ENCODE results near the gene NUP42. TPM values are rescaled to one million over a fixed set of nuclear protein-coding genes. Genes with fewer than 3 reads are reported as not detected.
"Not testable (repeated sequence)": the region's sequence is repeated elsewhere in the genome, so short reads cannot be mapped to it uniquely, and the experiment has no call there.

NUP42 gene
- total RNA-seq, 1 donor from 2014 or later: 50.6 TPM

GRCh38 chr7:23184709-23185359, 3.0 kb downstream of the NUP42 start:
- DNase-seq: no peak
- no peak overlapping the region for H3K27ac Mint-ChIP-seq
- intact Hi-C loops (cut with micrococcal nuclease): loop anchor here (5.0 kb wide), 5 partner anchors 363 to 1942 kb away; partner anchors contain the start of genes CDCA7L, CYCS, SP4 and TOMM7
- ChIA-PET POLR2A (no interaction called here), CTCF (no interaction called here)
- no peaks in the 10 kb centered on the region for H3K27me3 Mint-ChIP-seq
- peaks cover 52% of the 10 kb centered on the region for H3K36me3 Mint-ChIP-seq (ENCODE audit: low read depth)
- ATAC-seq (ENCODE audit: low read depth): no peak
- no peaks in the 10 kb centered on the region for H3K9me3 Mint-ChIP-seq
- no peak overlapping the region for H3K4me3 Mint-ChIP-seq
- peaks cover 28% of the 10 kb centered on the region for H3K4me1 Mint-ChIP-seq
- no peak for TF ChIP-seq CTCF (IDR thresholded peaks at IDR 0.05)

- H3K9me3 Mint-ChIP-seq: no peaks in the 10 kb centered on the region
- no peak for TF ChIP-seq CTCF (IDR thresholded peaks at IDR 0.05)
- DNase-seq (no peak), ATAC-seq (ENCODE audit: low read depth) (no peak)
- CTCF ChIA-PET: no interaction called here
- H3K4me1 Mint-ChIP-seq: peaks cover 25% of the 10 kb centered on the region
- H3K4me3 Mint-ChIP-seq: no peak overlapping the region
- intact Hi-C loops (cut with micrococcal nuclease): no loop called here
- peaks cover 59% of the 10 kb centered on the region for H3K36me3 Mint-ChIP-seq (ENCODE audit: low read depth)
- POLR2A ChIA-PET: no interaction called here
- no peak overlapping the region for H3K27ac Mint-ChIP-seq
- H3K27me3 Mint-ChIP-seq: no peaks in the 10 kb centered on the region
Measured at GRCh38 chr7:23185980-23186379, 4.1 kb downstream of the NUP42 start.

GRCh38 chr7:23191022-23191421, 9.2 kb downstream of the NUP42 start:
- ChIA-PET CTCF (no interaction called here), POLR2A (interaction anchor here (1.1 kb wide), 1 partner anchor 10 kb away, joined by 3 read pairs; no protein-coding TSS in a partner anchor)
- intact Hi-C loops (cut with micrococcal nuclease): no loop called here
- H3K4me3 Mint-ChIP-seq: no peak overlapping the region
- TF ChIP-seq CTCF (IDR thresholded peaks at IDR 0.05): no peak
- H3K27me3 Mint-ChIP-seq: no peaks in the 10 kb centered on the region
- H3K36me3 Mint-ChIP-seq (ENCODE audit: low read depth): peaks cover 63% of the 10 kb centered on the region
- peak overlapping the region; percentile 12 for H3K27ac Mint-ChIP-seq
- no peak for DNase-seq
- no peak for ATAC-seq (ENCODE audit: low read depth)
- H3K9me3 Mint-ChIP-seq: no peaks in the 10 kb centered on the region
- no peaks in the 10 kb centered on the region for H3K4me1 Mint-ChIP-seq

- not testable (repeated sequence) for H3K27ac Mint-ChIP-seq, H3K4me3 Mint-ChIP-seq
Measured at GRCh38 chr7:23193650-23194227, 11.9 kb downstream of the NUP42 start.

GRCh38 chr7:23196306-23196705, 14.5 kb downstream of the NUP42 start:
- Mint-ChIP-seq H3K4me3 (no peak overlapping the region), H3K27ac (no peak overlapping the region), H3K9me3 (no peaks in the 10 kb centered on the region), H3K27me3 (no peaks in the 10 kb centered on the region), H3K36me3 (ENCODE audit: low read depth) (peaks cover 57% of the 10 kb centered on the region), H3K4me1 (no peaks in the 10 kb centered on the region)
- ATAC-seq (ENCODE audit: low read depth): no peak
- no peak for TF ChIP-seq CTCF (IDR thresholded peaks at IDR 0.05)
- ChIA-PET POLR2A (no interaction called here), CTCF (no interaction called here)
- intact Hi-C loops (cut with micrococcal nuclease): no loop called here
- DNase-seq: no peak

More at GRCh38 chr7:23193650-23194227, 11.9 kb downstream of the NUP42 start:
- ATAC-seq (ENCODE audit: low read depth); H3K27me3 Mint-ChIP-seq; intact Hi-C loops (cut with micrococcal nuclease); CTCF ChIA-PET; DNase-seq; H3K9me3 Mint-ChIP-seq; H3K4me1 Mint-ChIP-seq: not testable (repeated sequence)
- peaks cover 53% of the 10 kb centered on the region for H3K36me3 Mint-ChIP-seq (ENCODE audit: low read depth)
- POLR2A ChIA-PET: interaction anchor here (0.6 kb wide), 1 partner anchor 94 kb away, joined by 4 read pairs; no protein-coding TSS in a partner anchor

GRCh38 chr7:23197745-23198144, 15.9 kb downstream of the NUP42 start:
- H3K27ac Mint-ChIP-seq; POLR2A ChIA-PET; H3K4me3 Mint-ChIP-seq; ATAC-seq (ENCODE audit: low read depth); DNase-seq; H3K27me3 Mint-ChIP-seq; H3K9me3 Mint-ChIP-seq; intact Hi-C loops (cut with micrococcal nuclease); H3K4me1 Mint-ChIP-seq: not testable (repeated sequence)
- CTCF ChIA-PET: interaction anchor here (1.0 kb wide), 1 partner anchor 92 kb away, joined by 3 read pairs; no protein-coding TSS in a partner anchor
- H3K36me3 Mint-ChIP-seq (ENCODE audit: low read depth): peaks cover 57% of the 10 kb centered on the region

Measured in activated B cell treated with CpG ODN at 0.5 μM for 24 hours (primary cell).